K562 (cell line): ENCODE results near the gene DBNDD1. TPM values are rescaled to one million over a fixed set of nuclear protein-coding genes. Genes with fewer than 3 reads are reported as not detected.
A peak's percentile ranks its signal among the peaks of the same experiment; 100 is the strongest.

Experiments
- DLX4 ChIP-seq: fragments of 250-450 bp; sonication (Bioruptor Pico); IDR thresholded peaks from 2 replicates; pipeline ENCODE4 v1.6.1; 2021; ENCODE audit warnings: mild to moderate bottlenecking
- DMBX1 ChIP-seq: fragments of 250-450 bp; sonication (Bioruptor Pico); IDR thresholded peaks from 2 replicates; pipeline ENCODE4 v1.8.0; 2022; ENCODE audit warnings: inconsistent platforms, mild to moderate bottlenecking, moderate library complexity, borderline replicate concordance
- E2F3 ChIP-seq: fragments of 250-450 bp; sonication (Bioruptor Pico); IDR thresholded peaks from 2 replicates; pipeline ENCODE4 v1.4.0; 2020; ENCODE audit warnings: mild to moderate bottlenecking
- E2F4 ChIP-seq: sonication (generic); formaldehyde crosslinking; IDR thresholded peaks from 2 replicates; pipeline ENCODE4 v1.8.0; 2022; ENCODE audit warnings: mild to moderate bottlenecking, low read depth, missing genetic modification reagents
- ERF ChIP-seq: fragments of 450-650 bp; formaldehyde crosslinking; IDR thresholded peaks from 2 replicates; pipeline ENCODE4 v1.4.0; 2020; ENCODE audit warnings: mild to moderate bottlenecking, mixed read lengths
- ETV5 ChIP-seq: sonication (generic); formaldehyde crosslinking; IDR thresholded peaks from 2 replicates; pipeline ENCODE4 v1.4.0; 2020; ENCODE audit warnings: low read depth, mild to moderate bottlenecking, missing genetic modification reagents
- GTF2F1 ChIP-seq: IDR thresholded peaks from 2 replicates; pipeline ENCODE4 v1.6.1; 2011; ENCODE audit warnings: low read depth, low read length, improper control_type of control experiment
- JUN ChIP-seq, 2 experiments: sonication (generic) in 1 of 2; formaldehyde crosslinking in 1 of 2; IDR thresholded peaks; 2 replicates each; pipeline versions ENCODE4 v1.6.1 to v1.8.0; 2012 to 2022; ENCODE audit warnings: borderline replicate concordance in 2 of 2, mild to moderate bottlenecking in 2 of 2, improper control_type of control experiment in 1 of 2, low read depth in 1 of 2, low read length in 1 of 2, missing genetic modification reagents in 1 of 2
- JUND ChIP-seq, 2 experiments: IDR thresholded peaks; 2 replicates in 1 of 2; 3 replicates in 1 of 2; pipeline ENCODE4 v1.6.1; 2011; ENCODE audit warnings: borderline replicate concordance in 2 of 2, low read depth in 2 of 2, low read length in 2 of 2, improper control_type of control experiment in 1 of 2, missing biosample characterization in 1 of 2, missing genetic modification characterization in 1 of 2, missing genetic modification reagents in 1 of 2
- MYC ChIP-seq, 2 experiments: fragments of 250-450 bp in 1 of 2; sonication (Bioruptor Pico) in 1 of 2; IDR thresholded peaks; 2 replicates each; pipeline versions ENCODE4 v1.5.1 to v1.6.1; 2012 to 2021; ENCODE audit warnings: low read depth in 2 of 2, borderline replicate concordance in 1 of 2, improper control_type of control experiment in 1 of 2, low read length in 1 of 2, mild to moderate bottlenecking in 1 of 2, moderate library complexity in 1 of 2
- PYGO2 ChIP-seq: fragments of 450-650 bp; IDR thresholded peaks from 2 replicates; pipeline ENCODE4 v1.6.1; 2016; ENCODE audit warnings: mild to moderate bottlenecking, missing genetic modification characterization, moderate library complexity, missing compliant biosample characterization
- RBM22 ChIP-seq: fragments of 200-400 bp; formaldehyde crosslinking; IDR thresholded peaks from 2 replicates; pipeline ENCODE4 v1.6.1; 2018; ENCODE audit warnings: low read length, low read depth; ENCODE audit not compliant: poor library complexity, severe bottlenecking
- TCFL5 ChIP-seq: fragments of 250-450 bp; sonication (Bioruptor Pico); conservative IDR thresholded peaks from 2 replicates; pipeline ENCODE4 v1.6.1; 2021; ENCODE audit warnings: mild to moderate bottlenecking, moderate library complexity, matching md5 sums
- TEAD2 ChIP-seq: fragments of 450-650 bp; IDR thresholded peaks from 2 replicates; pipeline ENCODE4 v1.6.1; 2016; ENCODE audit warnings: missing genetic modification characterization, control low read depth, missing compliant biosample characterization
- ZNF12 ChIP-seq: sonication (generic); formaldehyde crosslinking; IDR thresholded peaks from 2 replicates; pipeline ENCODE4 v1.4.0; 2020; ENCODE audit warnings: mild to moderate bottlenecking, missing genetic modification reagents
- ZNF184 ChIP-seq: sonication (generic); formaldehyde crosslinking; IDR thresholded peaks from 2 replicates; pipeline ENCODE4 v1.5.0; 2020; ENCODE audit warnings: missing genetic modification reagents
- ZNF583 ChIP-seq: fragments of 250-450 bp; sonication (Bioruptor Pico); IDR thresholded peaks from 2 replicates; pipeline ENCODE4 v1.4.0; 2020
- ZNF592 ChIP-seq: fragments of 450-650 bp; IDR thresholded peaks from 2 replicates; pipeline ENCODE4 v1.6.1; 2017; ENCODE audit warnings: antibody characterized with exemption, mild to moderate bottlenecking
- ZNF699 ChIP-seq: fragments of 250-450 bp; sonication (Bioruptor Pico); IDR thresholded peaks from 2 replicates; pipeline ENCODE4 v1.8.0; 2021; ENCODE audit warnings: mild to moderate bottlenecking, moderate library complexity; ENCODE audit not compliant: insufficient replicate concordance
- polyA plus RNA-seq, 8 experiments: library from polyadenylated mRNA; depleted of rRNA in 4 of 8; stranded (reverse) in 5 of 8; unstranded in 3 of 8; fragments of >200 nt; fragmentation: Nextera tagmentation in 2 of 8; fragmentation: Illumina TruSeq in 1 of 8; extraction: Ambion mirVana in 2 of 8; extraction: Trizol in 1 of 8; gene quantifications; 2 replicates each; pipeline versions ENCODE4 v1.2.1 to v1.2.3, GENCODE V29; 2011 to 2014; ENCODE audit warnings: inconsistent platforms in 1 of 8, missing spikeins in 1 of 8
- total RNA-seq, 7 experiments: library from RNA; depleted of rRNA in 6 of 7; stranded (reverse); fragments of >200 nt in 6 of 7; fragmentation: Illumina TruSeq in 2 of 7; extraction: Trizol in 2 of 7; gene quantifications; 2 replicates each; pipeline versions ENCODE4 v1.2.1 to v1.2.3, GENCODE V29; 2011 to 2021; ENCODE audit warnings: low replicate concordance in 1 of 7

Gene DBNDD1
- total and polyA plus RNA-seq, 9 of the 15 experiments (the other 6 are each of a cell fraction or from before 2014, with no cell fraction given), result 0.55 to 13.0 (median 5.8) TPM

- peak; percentile 96 for TF ChIP-seq ZNF592
- no peak for TF ChIP-seq ZNF699
- no peak for TF ChIP-seq GTF2F1
- TF ChIP-seq MYC (IDR thresholded peaks at IDR 0.05; ENCODE audit: low read depth, low read length), result peak; percentile 75
- TF ChIP-seq MYC (CRISPR knock-in tag; IDR thresholded peaks at IDR 0.05; ENCODE audit: borderline replicate concordance, low read depth), result no peak
- peak; percentile 90 for TF ChIP-seq E2F3
- peak; percentile 30; the same call in 1 of the 2 replicates for TF ChIP-seq JUN (IDR thresholded peaks at IDR 0.05; ENCODE audit: borderline replicate concordance, low read depth, low read length)
- TF ChIP-seq JUN (CRISPR knock-in tag; IDR thresholded peaks at IDR 0.05; ENCODE audit: borderline replicate concordance), result no peak; the same call in 1 of the 2 replicates
- peak; percentile 12; the same call in 1 of the 2 replicates for TF ChIP-seq ZNF583 (CRISPR knock-in tag)
- peak; percentile 77; the same call in 1 of the 2 replicates for TF ChIP-seq DMBX1 (CRISPR knock-in tag)
- no peak for TF ChIP-seq ZNF184 (CRISPR knock-in tag)
- TF ChIP-seq PYGO2, result no peak
- TF ChIP-seq JUND (IDR thresholded peaks at IDR 0.05; ENCODE audit: borderline replicate concordance, low read depth, low read length), result peak; percentile 55; the same call in 1 of the 2 replicates
- no peak; the same call in 2 of the 3 replicates for TF ChIP-seq JUND (tag; IDR thresholded peaks at IDR 0.05; ENCODE audit: borderline replicate concordance, low read depth, low read length)
- TF ChIP-seq TEAD2 (tag), result 0 out of 2 replicates have a peak, but pooled peaks have one; percentile 36
- peak; percentile 76 for TF ChIP-seq E2F4 (CRISPR knock-in tag)
- peak; percentile 79 for TF ChIP-seq RBM22
- TF ChIP-seq ERF (CRISPR knock-in tag), result no peak; the same call in 1 of the 2 replicates
- no peak for TF ChIP-seq ZNF12 (CRISPR knock-in tag)
- TF ChIP-seq TCFL5 (CRISPR knock-in tag), result no peak
- TF ChIP-seq DLX4, result no peak
- TF ChIP-seq ETV5 (CRISPR knock-in tag), result peak; percentile 77; the same call in 1 of the 2 replicates
These were observed 3.2 kb upstream of the DBNDD1 start (continued) for GRCh38 chr16:90022209-90023077.
